Astrocyte (in vitro differentiated cells and primary cell): ENCODE measurements around the gene IKBIP. TPM values are rescaled to one million over a fixed set of nuclear protein-coding genes. Genes with fewer than 3 reads are reported as not detected.

Experiments
- DNase-seq: peaks from one replicate; pipeline ENCODE4 v3.0.0-alpha.2; 2010; ENCODE audit warnings: low read depth
- FAIRE-seq: peaks from 2 replicates; lab custom pipeline; 2011; peaks lifted over from hg19 to GRCh38; lab: Jason Lieb, UNC
- H2AFZ ChIP-seq: 2 replicates; pipeline ENCODE4 v1.6.0; 2012; ENCODE audit warnings: low read depth, low read length, inconsistent platforms
- H3K27ac ChIP-seq: 2 replicates; pipeline ENCODE4 v1.5.1; 2011; ENCODE audit warnings: low read depth, low read length, inconsistent platforms
- H3K27me3 ChIP-seq: 2 replicates; pipeline ENCODE4 v1.6.0; 2011; ENCODE audit warnings: low read length, inconsistent platforms; ENCODE audit not compliant: insufficient read depth
- H3K36me3 ChIP-seq: 2 replicates; pipeline ENCODE4 v1.5.1; 2011; ENCODE audit warnings: low read length, inconsistent platforms; ENCODE audit not compliant: insufficient read depth
- H3K4me1 ChIP-seq: 2 replicates; pipeline ENCODE4 v1.5.1; 2011; ENCODE audit warnings: low read length, inconsistent platforms; ENCODE audit not compliant: insufficient read depth
- H3K4me2 ChIP-seq: 2 replicates; pipeline ENCODE4 v1.6.0; 2012; ENCODE audit warnings: low read length, inconsistent platforms
- H3K4me3 ChIP-seq: 2 replicates; pipeline ENCODE4 v1.5.1; 2011; ENCODE audit warnings: low read depth, mild to moderate bottlenecking, low read length, inconsistent platforms; ENCODE audit not compliant: insufficient read depth
- H3K79me2 ChIP-seq: 2 replicates; pipeline ENCODE4 v1.6.0; 2012; ENCODE audit warnings: mild to moderate bottlenecking, low read length, inconsistent platforms; ENCODE audit not compliant: insufficient read depth
- H3K9ac ChIP-seq: 2 replicates; pipeline ENCODE4 v1.6.0; 2012; ENCODE audit warnings: mild to moderate bottlenecking, low read length, inconsistent platforms
- H3K9me3 ChIP-seq: 2 replicates; pipeline ENCODE4 v1.5.1; 2012; ENCODE audit warnings: low read depth, mild to moderate bottlenecking, low read length, inconsistent platforms; ENCODE audit not compliant: insufficient read depth
- H4K20me1 ChIP-seq: 2 replicates; pipeline ENCODE4 v1.6.0; 2012; ENCODE audit warnings: low read length, inconsistent platforms; ENCODE audit not compliant: insufficient read depth
- H3K27ac Mint-ChIP-seq: one replicate; pipeline ENCODE4 v1.8.0; 2021; ENCODE audit warnings: mild to moderate bottlenecking, mixed read lengths; ENCODE audit not compliant: unreplicated experiment
- H3K27me3 Mint-ChIP-seq: one replicate; pipeline ENCODE4 v1.8.0; 2021; ENCODE audit warnings: low read depth, mixed read lengths; ENCODE audit not compliant: unreplicated experiment
- H3K36me3 Mint-ChIP-seq: one replicate; pipeline ENCODE4 v1.8.0; 2021; ENCODE audit warnings: low read depth, mixed read lengths; ENCODE audit not compliant: unreplicated experiment
- H3K4me1 Mint-ChIP-seq: one replicate; pipeline ENCODE4 v1.8.0; 2021; ENCODE audit warnings: low read depth, mixed read lengths; ENCODE audit not compliant: unreplicated experiment
- H3K4me3 Mint-ChIP-seq: one replicate; pipeline ENCODE4 v1.8.0; 2021; ENCODE audit warnings: mild to moderate bottlenecking, moderate library complexity, mixed read lengths; ENCODE audit not compliant: unreplicated experiment
- H3K9me3 Mint-ChIP-seq: one replicate; pipeline ENCODE4 v1.8.0; 2021; ENCODE audit warnings: mild to moderate bottlenecking, mixed read lengths; ENCODE audit not compliant: unreplicated experiment
- CTCF ChIP-seq: IDR thresholded peaks from 2 replicates; pipeline ENCODE4 v1.5.1; 2011; ENCODE audit warnings: low read depth, mild to moderate bottlenecking, inconsistent platforms, low read length, moderate library complexity; ENCODE audit not compliant: insufficient read depth
- EZH2 ChIP-seq: IDR thresholded peaks from 2 replicates; pipeline ENCODE4 v1.6.1; 2012; ENCODE audit warnings: mild to moderate bottlenecking, low read length, inconsistent platforms; ENCODE audit not compliant: insufficient read depth
- total RNA-seq: library from RNA; stranded (reverse); gene quantifications from 2 replicates; pipeline ENCODE4 v1.2.1, GENCODE V29; 2021

The IKBIP gene
- total RNA-seq, 1 donor from 2014 or later, result 126 TPM

GRCh38 chr12:98686603-98687002, 42.0 kb upstream of the IKBIP start:
- FAIRE-seq, result no peak
- no peaks in the 10 kb centered on the region for H3K27me3 Mint-ChIP-seq
- peaks cover 37% of the 10 kb centered on the region for H3K36me3 ChIP-seq

GRCh38 chr12:98684199-98684598, 39.6 kb upstream of the IKBIP start:
- TF ChIP-seq EZH2, result no peak
- TF ChIP-seq CTCF, result no peak
- Mint-ChIP-seq H3K27ac (no peak overlapping the region), H3K4me3 (no peak overlapping the region), H3K9me3 (no peaks in the 10 kb centered on the region), H3K36me3 (peaks cover 10% of the 10 kb centered on the region), H3K27me3 (no peaks in the 10 kb centered on the region), H3K4me1 (peaks cover 6% of the 10 kb centered on the region)
- no peak overlapping the region for H3K4me2 ChIP-seq
- no peak overlapping the region for H2AFZ ChIP-seq
- DNase-seq, result no peak
- no peaks in the 10 kb centered on the region for H4K20me1 ChIP-seq
- FAIRE-seq, result no peak
- H3K9me3 ChIP-seq, result no peaks in the 10 kb centered on the region
- no peak overlapping the region for H3K4me3 ChIP-seq
- no peaks in the 10 kb centered on the region for H3K27me3 ChIP-seq
- no peaks in the 10 kb centered on the region for H3K4me1 ChIP-seq
- peaks cover 54% of the 10 kb centered on the region for H3K36me3 ChIP-seq
- no peak overlapping the region for H3K9ac ChIP-seq
- no peak overlapping the region for H3K27ac ChIP-seq
- H3K79me2 ChIP-seq, result no peaks in the 10 kb centered on the region

More at GRCh38 chr12:98686603-98687002, 42.0 kb upstream of the IKBIP start:
- no peak overlapping the region for H3K4me3 ChIP-seq
- H3K27ac ChIP-seq, result no peak overlapping the region
- TF ChIP-seq EZH2, result no peak
- no peak for TF ChIP-seq CTCF
- peaks cover 7% of the 10 kb centered on the region for H3K36me3 Mint-ChIP-seq
- H3K27ac Mint-ChIP-seq, result no peak overlapping the region
- no peaks in the 10 kb centered on the region for H3K79me2 ChIP-seq
- H3K9me3 ChIP-seq, result no peaks in the 10 kb centered on the region
- no peak overlapping the region for H2AFZ ChIP-seq
- peaks cover 2% of the 10 kb centered on the region for H4K20me1 ChIP-seq
- H3K9ac ChIP-seq, result no peak overlapping the region
- H3K4me3 Mint-ChIP-seq, result no peak overlapping the region
- no peaks in the 10 kb centered on the region for H3K9me3 Mint-ChIP-seq
- DNase-seq, result no peak
- no peaks in the 10 kb centered on the region for H3K27me3 ChIP-seq
- H3K4me1 Mint-ChIP-seq, result peaks cover 2% of the 10 kb centered on the region
- H3K4me2 ChIP-seq, result no peak overlapping the region
- H3K4me1 ChIP-seq, result no peaks in the 10 kb centered on the region

- H3K27ac Mint-ChIP-seq, result no peak overlapping the region
- H3K27me3 Mint-ChIP-seq, result no peaks in the 10 kb centered on the region
- H3K36me3 ChIP-seq, result peaks cover 47% of the 10 kb centered on the region
- H3K9me3 Mint-ChIP-seq, result no peaks in the 10 kb centered on the region
- H3K4me3 Mint-ChIP-seq, result no peak overlapping the region
- no peaks in the 10 kb centered on the region for H3K79me2 ChIP-seq
- H4K20me1 ChIP-seq, result no peaks in the 10 kb centered on the region
- no peak for FAIRE-seq
- DNase-seq, result no peak
- H3K9me3 ChIP-seq, result no peaks in the 10 kb centered on the region
- no peak overlapping the region for H3K4me2 ChIP-seq
- H2AFZ ChIP-seq, result no peak overlapping the region
- TF ChIP-seq CTCF (no peak), EZH2 (no peak)
- no peak overlapping the region for H3K9ac ChIP-seq
- no peak overlapping the region for H3K27ac ChIP-seq
- H3K4me1 ChIP-seq, result no peaks in the 10 kb centered on the region
- H3K27me3 ChIP-seq, result no peaks in the 10 kb centered on the region
- H3K4me1 Mint-ChIP-seq, result peaks cover 6% of the 10 kb centered on the region
- peaks cover 8% of the 10 kb centered on the region for H3K36me3 Mint-ChIP-seq
- H3K4me3 ChIP-seq, result no peak overlapping the region
These were observed 35.0 kb upstream of the IKBIP start for GRCh38 chr12:98679611-98680005.
